HG03066 (cell line): ENCODE data around the gene PIEZO1.
"Not testable (repeated sequence)": the region's sequence is repeated elsewhere in the genome, so short reads cannot be mapped to it uniquely, and the experiment has no call there.

Experiments used
- ATAC-seq: cut with Tn5 transposase; IDR thresholded peaks from one replicate; pipeline ENCODE4 v1.9.1; 2021; ENCODE audit warnings: low read depth; ENCODE audit not compliant: unreplicated experiment

Gene PIEZO1

DNA sequence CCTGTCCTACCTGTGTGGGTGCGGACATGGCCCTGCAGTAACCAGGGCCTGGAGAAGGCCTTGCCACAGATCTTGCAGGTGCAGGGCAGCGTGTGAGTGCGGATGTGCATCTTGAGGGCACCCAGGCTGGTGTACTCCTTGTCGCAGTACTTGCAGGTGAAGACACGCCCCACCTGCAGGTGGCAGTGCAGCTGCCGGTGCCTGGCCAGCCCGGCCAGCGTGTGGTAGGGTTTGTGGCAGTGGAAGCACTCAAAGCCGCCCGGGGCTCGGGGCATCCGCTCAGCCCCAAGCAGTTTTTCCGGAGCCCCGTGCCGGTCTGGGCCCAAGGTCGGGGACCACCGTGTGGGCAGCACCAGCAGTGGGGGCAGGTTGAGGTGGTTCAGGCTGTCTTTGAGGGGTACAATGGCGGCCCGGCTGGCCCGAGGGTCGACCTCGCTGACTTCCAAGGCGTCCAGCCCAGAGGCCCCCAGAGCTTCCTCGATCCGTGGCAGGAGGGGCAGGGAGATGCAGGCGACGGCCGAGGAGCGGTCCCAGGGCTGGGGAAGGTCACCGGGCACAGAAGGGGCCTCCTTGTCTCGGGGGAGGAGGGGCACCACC is 103.8 kb downstream of the PIEZO1 start:
- peak; percentile 6 for ATAC-seq

DNA sequence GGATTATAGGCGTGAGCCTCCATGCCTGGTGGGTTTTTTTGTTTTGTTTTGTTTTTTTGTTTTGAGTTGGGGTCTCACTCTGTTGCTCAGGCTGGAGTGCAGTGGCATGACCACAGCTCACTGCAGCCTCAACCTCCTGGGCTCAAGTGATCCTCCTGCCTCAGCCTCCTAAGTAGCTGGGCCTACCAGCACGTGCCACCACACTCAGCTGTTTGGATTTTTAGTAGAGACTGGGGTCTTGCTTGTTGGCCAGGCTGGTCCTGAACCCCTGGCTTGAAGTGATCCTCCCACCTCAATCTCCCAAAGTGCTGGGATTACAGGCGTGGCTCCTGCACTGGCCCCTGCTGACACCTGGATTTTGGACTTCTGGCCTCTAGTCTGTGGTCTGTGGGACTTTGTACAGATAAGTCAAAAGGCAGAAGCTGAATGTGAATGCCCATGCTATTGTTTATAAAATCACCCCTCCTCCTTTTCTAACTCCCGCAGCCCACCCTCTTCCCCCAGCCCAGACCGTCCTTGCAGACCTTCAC is 104.4 kb downstream of the PIEZO1 start:
- no peak for ATAC-seq

DNA sequence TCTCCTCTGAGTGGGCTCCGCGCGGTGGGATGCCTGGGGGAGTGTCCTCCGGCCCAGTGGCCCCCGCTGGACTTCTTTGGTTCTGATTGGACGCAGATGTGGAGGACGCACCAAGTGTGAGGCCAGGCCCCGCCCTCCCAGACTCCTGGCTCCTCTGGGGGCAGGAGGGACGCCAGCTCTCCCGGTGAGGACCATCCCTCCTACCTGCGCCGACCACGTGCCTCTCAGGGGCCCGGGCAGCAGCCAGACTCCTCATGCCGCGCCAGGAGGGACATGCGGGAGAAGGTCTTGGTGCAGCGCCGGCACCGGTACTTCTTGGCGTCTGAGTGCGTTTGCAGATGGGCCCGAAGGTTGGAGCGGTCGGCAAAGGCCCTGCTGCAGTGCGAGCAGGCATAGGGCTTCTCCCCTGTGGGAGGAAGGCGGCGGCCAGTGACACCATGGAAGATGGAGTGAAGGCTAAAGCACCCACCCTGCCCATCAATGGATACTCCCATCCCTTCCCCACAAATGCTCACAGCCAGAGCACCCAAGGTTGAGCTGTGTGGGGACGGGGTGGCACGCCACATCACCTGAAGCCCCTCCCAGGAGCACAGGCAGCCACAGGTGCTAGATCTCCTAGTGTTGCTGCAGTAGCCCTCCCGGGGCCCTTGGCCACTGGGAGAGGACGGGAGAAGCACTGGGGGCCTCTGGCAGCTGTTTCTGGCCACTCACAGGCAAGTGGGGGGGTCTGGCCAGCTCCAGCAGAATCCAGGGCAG is 106.6 kb downstream of the PIEZO1 start:
- ATAC-seq: no peak

DNA sequence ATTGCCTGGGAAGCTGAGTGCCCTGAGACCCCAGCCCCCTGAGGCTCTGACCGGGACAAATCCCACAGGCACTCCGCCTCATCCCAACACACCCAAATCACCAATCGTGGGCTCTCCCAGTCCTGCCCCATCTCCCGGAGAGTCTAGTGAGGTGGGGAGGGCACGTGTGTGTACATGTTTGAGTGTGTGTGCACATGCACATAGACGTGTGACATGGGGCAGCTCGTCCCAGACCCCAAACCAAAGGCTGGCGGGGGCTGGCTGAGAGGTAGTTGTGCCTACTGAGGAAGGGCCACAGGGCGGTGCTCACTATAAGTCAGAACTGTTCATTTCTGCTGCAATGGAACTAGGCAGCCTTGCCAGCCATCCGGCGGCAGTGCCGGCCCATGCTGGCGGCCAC is 107.3 kb downstream of the PIEZO1 start:
- ATAC-seq: no peak

DNA sequence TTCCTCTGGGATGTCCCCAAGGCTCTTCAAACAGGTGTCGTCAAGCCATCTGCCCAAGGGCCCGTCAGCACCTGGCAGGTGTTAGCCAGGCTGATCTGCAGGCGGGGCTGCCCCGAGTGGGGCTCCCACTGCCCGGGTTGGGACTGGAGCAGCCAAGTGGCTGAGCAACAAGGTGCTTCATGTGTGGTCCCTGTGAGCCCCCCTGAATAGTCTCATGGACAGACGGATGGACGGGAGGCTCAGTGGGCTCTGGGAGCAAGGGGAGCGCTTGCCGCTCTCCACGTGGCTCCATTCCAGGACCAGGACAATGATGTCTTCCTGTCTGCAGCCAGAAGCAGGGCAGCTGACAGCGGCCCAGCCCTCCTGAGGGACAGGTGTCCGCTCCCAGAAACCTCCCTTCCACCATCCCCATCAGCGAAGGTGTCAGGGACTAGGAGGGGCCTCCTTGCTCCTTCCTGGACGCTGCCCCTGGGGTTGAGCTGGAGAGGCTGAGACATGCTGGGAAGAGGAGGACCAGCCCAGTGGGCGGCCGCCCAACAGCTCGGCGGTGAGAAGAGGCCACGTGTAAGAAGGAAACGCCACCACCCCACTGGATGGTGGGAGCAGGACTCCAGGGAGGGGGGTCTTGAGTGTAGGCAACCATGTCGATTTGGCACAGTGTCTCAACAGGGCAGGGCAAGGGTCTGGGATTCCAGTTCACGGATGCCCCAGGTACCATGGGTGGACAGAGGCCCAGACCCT is 108.3 kb downstream of the PIEZO1 start:
- ATAC-seq: no peak

DNA sequence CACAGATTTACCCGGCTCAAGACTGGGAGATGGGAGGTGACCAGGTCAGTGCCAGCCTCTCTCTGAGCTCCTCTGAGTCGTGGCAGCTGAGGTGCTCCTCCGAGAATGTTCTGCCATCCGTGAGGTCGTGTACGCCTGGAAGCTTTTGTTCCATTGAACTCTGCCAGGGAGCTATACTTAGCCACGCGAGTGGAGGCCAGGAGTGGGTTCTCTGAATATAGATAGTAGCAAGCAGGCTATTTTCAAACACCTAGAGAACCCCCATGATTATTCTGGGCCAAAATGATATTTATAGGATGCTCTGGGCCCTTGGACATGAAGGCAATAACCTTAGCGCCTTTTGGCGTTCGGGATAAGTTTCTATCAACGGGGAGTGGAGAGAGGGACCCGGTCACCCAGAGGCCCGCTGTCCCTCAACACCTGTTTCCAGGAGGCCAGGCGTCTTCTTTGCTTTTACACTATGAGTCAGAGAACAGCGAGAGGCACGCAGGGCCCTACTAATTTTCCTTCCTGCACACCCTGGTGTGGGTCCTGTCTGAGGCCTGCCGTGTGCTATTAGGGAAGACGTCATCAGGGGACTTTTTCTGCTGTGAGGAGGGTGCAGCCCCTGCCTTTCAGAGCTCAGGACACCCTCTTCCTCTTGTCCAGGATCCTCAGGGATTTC is 111.2 kb downstream of the PIEZO1 start:
- ATAC-seq: no peak

DNA sequence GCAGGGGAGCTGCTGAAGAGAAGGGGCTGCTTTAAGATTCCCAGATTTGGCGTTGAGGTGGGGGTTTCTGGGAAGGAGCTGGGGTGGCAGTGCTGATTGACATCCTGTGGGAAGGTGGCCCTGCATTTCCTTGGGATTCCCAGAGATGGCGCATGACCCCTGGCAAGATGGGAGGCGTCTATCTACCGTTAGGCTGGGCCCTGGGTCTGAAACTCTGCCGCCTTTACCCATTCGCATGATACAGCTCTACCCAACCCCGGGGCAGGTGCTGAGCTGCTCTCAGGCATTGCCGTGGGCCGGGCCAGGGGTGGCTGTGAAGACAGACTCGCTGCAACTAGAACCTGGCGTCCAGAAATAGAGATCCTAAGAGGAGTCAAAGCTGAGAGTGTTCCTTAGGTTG is 112.2 kb downstream of the PIEZO1 start:
- no peak for ATAC-seq

DNA sequence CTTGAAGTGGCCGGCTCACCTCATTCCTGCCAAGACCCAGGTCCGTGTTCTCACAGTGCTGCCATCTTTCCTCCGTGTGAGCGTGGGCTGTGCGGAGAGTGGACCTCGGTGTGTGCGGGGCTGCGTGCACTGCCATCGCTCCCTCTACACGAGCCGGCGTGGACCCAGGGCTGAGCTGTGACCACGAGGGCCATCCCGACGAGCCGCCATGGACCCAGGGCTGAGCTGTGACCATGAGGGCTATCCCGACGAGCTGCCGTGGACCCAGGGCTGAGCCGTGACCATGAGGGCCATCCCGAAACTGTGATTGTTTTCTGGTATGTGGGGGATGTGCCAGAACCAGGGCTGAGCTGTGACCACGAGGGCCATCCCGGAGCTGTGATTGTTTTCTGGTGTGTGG is 113.2 kb downstream of the PIEZO1 start:
- ATAC-seq: no peak

DNA sequence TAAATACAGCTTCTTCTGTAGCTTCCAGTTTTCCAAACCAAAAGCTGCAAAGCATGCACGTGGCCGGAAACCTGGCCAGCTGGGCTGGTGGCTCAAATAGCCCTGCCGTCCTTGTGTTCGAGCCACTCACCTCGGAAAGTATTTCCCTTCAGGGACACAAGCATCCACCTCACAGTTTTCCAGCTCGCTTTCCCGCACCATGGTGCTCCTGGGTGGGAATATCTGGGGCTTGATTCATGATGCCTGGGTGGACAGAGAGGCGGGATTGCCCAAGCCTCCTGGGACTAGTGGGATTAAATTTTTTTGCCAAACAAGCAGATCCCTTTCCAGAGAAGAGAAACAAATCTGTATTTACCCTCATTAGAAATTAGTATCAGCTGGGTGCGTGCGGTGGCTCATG is 115.0 kb downstream of the PIEZO1 start:
- no peak for ATAC-seq

DNA sequence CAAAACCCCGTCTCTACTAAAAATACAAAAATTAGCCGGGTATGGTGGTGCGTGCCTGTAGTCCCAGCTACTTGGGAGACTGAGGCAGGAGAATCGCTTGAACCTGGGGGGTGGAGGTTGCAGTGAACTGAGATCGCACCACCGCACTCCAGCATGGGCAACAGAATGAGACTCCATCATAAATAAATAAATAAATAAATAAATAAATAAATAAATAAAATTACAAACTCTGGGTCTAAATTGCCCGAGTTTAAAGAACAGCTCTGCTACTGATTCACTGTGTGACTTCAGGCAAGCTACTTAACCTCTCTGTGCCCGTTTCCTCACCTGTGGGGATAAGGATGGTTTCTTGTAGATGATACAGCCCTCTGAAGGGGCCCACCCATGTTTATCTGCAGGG is 115.5 kb downstream of the PIEZO1 start:
- not testable (repeated sequence) for ATAC-seq

DNA sequence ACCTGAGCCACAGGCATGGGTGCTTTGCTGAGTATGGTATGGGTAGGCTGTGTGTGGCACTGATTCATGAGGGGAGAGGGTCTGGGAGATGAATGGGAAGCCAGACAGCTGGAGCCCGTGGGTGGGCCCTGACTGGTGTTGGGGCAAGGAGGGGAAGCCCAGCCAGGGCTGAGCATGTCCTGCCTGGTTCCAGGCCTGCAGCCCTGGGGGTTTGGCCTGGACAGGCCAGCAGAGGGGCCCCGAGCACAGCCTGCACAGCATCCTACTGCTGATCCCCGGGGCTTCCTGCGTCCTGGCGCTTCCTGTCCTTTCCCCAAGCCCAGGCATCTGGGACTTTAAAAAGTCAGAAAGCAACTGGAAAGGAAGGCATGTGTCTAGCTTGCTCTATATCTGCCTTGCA is 117.6 kb downstream of the PIEZO1 start:
- no peak for ATAC-seq

DNA sequence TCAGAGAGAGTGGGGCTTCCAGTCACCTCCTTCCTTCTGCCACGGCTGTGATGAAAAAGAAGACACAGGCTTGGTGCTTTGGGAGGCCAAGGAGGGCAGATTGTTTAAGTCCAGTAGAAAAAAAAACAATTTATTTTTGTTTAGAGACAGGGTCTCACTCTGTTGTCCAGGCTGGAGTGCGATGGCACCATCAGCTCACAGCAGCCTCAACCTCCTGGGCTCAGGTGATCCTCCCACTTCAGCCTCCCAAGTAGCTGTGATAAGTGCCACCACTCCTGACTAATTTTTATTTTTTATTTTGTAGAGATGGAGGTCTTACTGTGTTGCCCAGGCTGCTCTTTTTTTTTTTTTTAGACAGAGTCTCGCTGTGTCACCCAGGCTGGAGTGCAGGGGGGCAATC is 119.5 kb downstream of the PIEZO1 start:
- ATAC-seq: no peak
